ENCODE measurements around the gene OPA3.

- TF ChIP-seq CTCF (IDR thresholded peaks at IDR 0.05; ENCODE audit: insufficient read depth, low read length) = no peak
- no peak for TF ChIP-seq SPI1 (IDR thresholded peaks at IDR 0.05; ENCODE audit: borderline replicate concordance, low read depth)
- no peak for TF ChIP-seq POLR2AphosphoS5 (IDR thresholded peaks at IDR 0.05; ENCODE audit: low read depth)
- TF ChIP-seq GABPA (IDR thresholded peaks at IDR 0.05; ENCODE audit: low read depth) = no peak
- TF ChIP-seq REST (IDR thresholded peaks at IDR 0.05; ENCODE audit: insufficient replicate concordance, low read depth) = peak; percentile 99
These were observed 88.2 kb downstream of the OPA3 start for GRCh38 chr19:45496349-45496953.

All from HL-60 (cell line).